Heart right ventricle (tissue), 16 donors: ENCODE data around the gene SORD. TPM values are rescaled to one million over a fixed set of nuclear protein-coding genes. Genes with fewer than 3 reads are reported as not detected.
"Not testable (repeated sequence)": the region's sequence is repeated elsewhere in the genome, so short reads cannot be mapped to it uniquely, and the experiment has no call there.

Source experiments
- ATAC-seq, 8 donors: fragments of 200-7000 bp; cut with Tn5 transposase; one replicate each; pipeline ENCODE4 v1.9.1; 2020; ENCODE audit warnings: mild to moderate bottlenecking in 8 of 8, moderate library complexity in 8 of 8, moderate number of reproducible peaks in 1 of 8
- DNase-seq, 2 donors: peaks; one replicate each; pipeline ENCODE4 v3.0.0-alpha.2; 2020
- H3K27ac ChIP-seq, 10 donors: fragments of 200-600 bp; sonication (generic) in 2 of 10; one replicate each; pipeline versions ENCODE4 v1.5.0 to v1.8.0; 2020 to 2022; ENCODE audit warnings: mild to moderate bottlenecking in 3 of 10
- H3K27me3 ChIP-seq, 7 donors: fragments of 200-600 bp; one replicate each; pipeline ENCODE4 v1.8.0; 2021 to 2022; ENCODE audit warnings: mild to moderate bottlenecking in 2 of 7
- H3K36me3 ChIP-seq, 9 donors: fragments of 200-600 bp; sonication (generic) in 1 of 9; one replicate each; pipeline versions ENCODE4 v1.5.0 to v1.8.0; 2020 to 2022; ENCODE audit warnings: mild to moderate bottlenecking in 2 of 9
- H3K4me1 ChIP-seq, 9 donors: fragments of 200-600 bp; sonication (generic) in 1 of 9; one replicate each; pipeline versions ENCODE4 v1.5.0 to v1.8.0; 2020 to 2022; ENCODE audit warnings: mild to moderate bottlenecking in 4 of 9
- H3K4me3 ChIP-seq, 10 donors: fragments of 200-600 bp; sonication (generic) in 2 of 10; one replicate each; pipeline versions ENCODE4 v1.5.0 to v1.8.0; 2020 to 2022; ENCODE audit warnings: mild to moderate bottlenecking in 7 of 10, moderate library complexity in 2 of 10
- H3K9me3 ChIP-seq, 11 donors: fragments of 200-600 bp in 10 of 11; sonication (generic) in 2 of 11; one replicate each; pipeline versions ENCODE4 v1.5.0 to v1.8.0; 2013 to 2022; ENCODE audit warnings: mild to moderate bottlenecking in 2 of 11, control low read depth in 1 of 11, moderate library complexity in 1 of 11
- WGBS, 2 donors: extraction: QIAGEN DNeasy Blood & Tissue Kit; methylation state at CpG; one replicate each; pipeline ENCODE4 v1.1.7; 2013; ENCODE audit warnings: inconsistent platforms in 1 of 2; 5-methylcytosine and 5-hydroxymethylcytosine counted together
- intact Hi-C, 10 donors: fragments of 100-400 bp; cut with DNase I; formaldehyde crosslinking; loops; one replicate each; pipeline versions ENCODE4 v1.11.1 to v1.14.2; 2022
- polyA plus RNA-seq, 2 donors: library from polyadenylated mRNA; stranded (reverse); fragments of 200-250 nt; gene quantifications; one replicate each; pipeline ENCODE4 v1.2.3, GENCODE V29; 2013
- total RNA-seq, 10 donors: library from RNA; stranded (reverse); fragmentation: NEBNext Ultra II Directional in 3 of 10; extraction: Animal tissue kit (Norgen Biotek cat#: 25700) in 3 of 10; gene quantifications; one replicate each; pipeline versions ENCODE4 v1.2.1 to v1.2.4, GENCODE V29; 2021 to 2023
- TF ChIP-seq, protein P1 (sequence below), 9 donors: fragments of 200-600 bp; sonication (generic) in 2 of 9; IDR thresholded peaks; one replicate each; pipeline versions ENCODE4 v1.5.0 to v1.8.0; 2021 to 2022; ENCODE audit warnings: antibody characterized with exemption in 9 of 9, mild to moderate bottlenecking in 5 of 9, moderate library complexity in 1 of 9
- donor health status: Arrhythmogenic right ventricular cardiomyopathy.
- donor health status: ischemic (EF 13 %, LVEDD 7.1; RV severe dilation, severe dysfunction).
- donor health status: healthy with polysubstance abuse.
- donor health status: DM: no; HTN: yes; CAD: no.
- donor health status: DM: no; HTN: no; CAD: no.
- donor health status: ischemic (EF 25% LVEDD 6.9; RV normal size, moderate dysfunction).
- donor health status: ischemic (EF 25% LVEDD 5.7; RV mildly dilated, moderate dysfunction).
- donor health status: healthy.
- donor health status: DM: yes; HTN: yes; CAD: no.
- donor health status: Ischemic cardiomyopathy.
- donor health status: ischemic (EF 35%, LVEDD 5.7; RV mildly dilated, moderate dysfunction).
- donor health status: nonischemic (EF 11% LVEDD 7.7; RV severe dilation, severe dysfunction).
- donor health status: DM: yes; HTN: yes; CAD: no.
- donor health status: PGD.
- donor health status: ischemic (EF 29% LVEDD 5.4; RV normal size, mild dysfunction).
- donor health status: nonischemic (EF 23%, LVEDD 6.1; RV moderate dilation, normal function).

The SORD gene
- total and polyA plus RNA-seq, 12 donors, result 2.2 to 15.2 (median 11.1) TPM

- WGBS, 2 donors, result 68 to 69% methylated on average over 4 of the region's 4 CpGs
- intact Hi-C loops, result no loop called here
- Histone ChIP-seq H3K9me3 (no peaks in the 10 kb centered on the region), H3K27ac (no peak overlapping the region), H3K4me3 (no peak overlapping the region), H3K36me3 (peaks cover 0 to 12% (median 0%) of the 10 kb centered on the region in 9 donors), H3K4me1 (peaks cover 3 to 31% (median 13%) of the 10 kb centered on the region in 9 donors), H3K27me3 (no peaks in the 10 kb centered on the region)
- ATAC-seq (no peak), DNase-seq (no peak)
- TF ChIP-seq, protein P1, sequence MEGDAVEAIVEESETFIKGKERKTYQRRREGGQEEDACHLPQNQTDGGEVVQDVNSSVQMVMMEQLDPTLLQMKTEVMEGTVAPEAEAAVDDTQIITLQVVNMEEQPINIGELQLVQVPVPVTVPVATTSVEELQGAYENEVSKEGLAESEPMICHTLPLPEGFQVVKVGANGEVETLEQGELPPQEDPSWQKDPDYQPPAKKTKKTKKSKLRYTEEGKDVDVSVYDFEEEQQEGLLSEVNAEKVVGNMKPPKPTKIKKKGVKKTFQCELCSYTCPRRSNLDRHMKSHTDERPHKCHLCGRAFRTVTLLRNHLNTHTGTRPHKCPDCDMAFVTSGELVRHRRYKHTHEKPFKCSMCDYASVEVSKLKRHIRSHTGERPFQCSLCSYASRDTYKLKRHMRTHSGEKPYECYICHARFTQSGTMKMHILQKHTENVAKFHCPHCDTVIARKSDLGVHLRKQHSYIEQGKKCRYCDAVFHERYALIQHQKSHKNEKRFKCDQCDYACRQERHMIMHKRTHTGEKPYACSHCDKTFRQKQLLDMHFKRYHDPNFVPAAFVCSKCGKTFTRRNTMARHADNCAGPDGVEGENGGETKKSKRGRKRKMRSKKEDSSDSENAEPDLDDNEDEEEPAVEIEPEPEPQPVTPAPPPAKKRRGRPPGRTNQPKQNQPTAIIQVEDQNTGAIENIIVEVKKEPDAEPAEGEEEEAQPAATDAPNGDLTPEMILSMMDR (IDR thresholded peaks at IDR 0.05), result no peak
These were observed 4.2 kb downstream of the SORD start for GRCh38 chr15:45027220-45027619.

DNA sequence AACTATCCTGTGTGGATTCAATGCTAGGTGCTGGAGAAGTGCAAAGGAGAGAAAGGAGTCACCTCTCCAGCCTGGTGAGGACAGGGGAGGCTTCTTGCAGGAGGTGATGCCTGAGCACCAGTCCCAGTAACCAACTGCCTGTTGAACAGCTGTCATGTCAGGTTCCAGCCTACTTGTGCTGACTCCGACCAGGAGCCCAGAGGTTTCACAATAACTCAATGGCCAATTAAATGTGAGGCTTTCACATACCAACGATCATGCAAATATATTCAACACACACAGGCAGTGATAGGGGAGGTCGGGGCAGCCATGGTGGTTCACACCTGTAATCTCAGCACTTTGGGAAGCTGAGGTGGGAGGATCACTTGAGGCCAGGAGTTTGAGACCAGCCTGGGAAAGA lies 7.7 kb downstream of the SORD start:
- no peaks in the 10 kb centered on the region for H3K9me3 ChIP-seq
- TF ChIP-seq, protein P1 (IDR thresholded peaks at IDR 0.05), result no peak
- H3K4me1 ChIP-seq, result peaks cover 0 to 13% (median 0%) of the 10 kb centered on the region in 9 donors
- H3K4me3 ChIP-seq, result no peak overlapping the region
- WGBS, 2 donors, result 89 to 93% methylated on average over 3 of the region's 3 CpGs
- peaks cover 0 to 12% (median 0%) of the 10 kb centered on the region in 9 donors for H3K36me3 ChIP-seq
- no peaks in the 10 kb centered on the region for H3K27me3 ChIP-seq
- DNase-seq (no peak), ATAC-seq (no peak)
- H3K27ac ChIP-seq, result no peak overlapping the region
- intact Hi-C loops, result loop anchor here in 3 of 10 donors (10.0 kb wide), 3 partner anchors 56 to 176 kb away; partner anchors contain the start of genes DUOX2 (in 1 of the 3) and DUOXA2 (in 1 of the 3)

DNA sequence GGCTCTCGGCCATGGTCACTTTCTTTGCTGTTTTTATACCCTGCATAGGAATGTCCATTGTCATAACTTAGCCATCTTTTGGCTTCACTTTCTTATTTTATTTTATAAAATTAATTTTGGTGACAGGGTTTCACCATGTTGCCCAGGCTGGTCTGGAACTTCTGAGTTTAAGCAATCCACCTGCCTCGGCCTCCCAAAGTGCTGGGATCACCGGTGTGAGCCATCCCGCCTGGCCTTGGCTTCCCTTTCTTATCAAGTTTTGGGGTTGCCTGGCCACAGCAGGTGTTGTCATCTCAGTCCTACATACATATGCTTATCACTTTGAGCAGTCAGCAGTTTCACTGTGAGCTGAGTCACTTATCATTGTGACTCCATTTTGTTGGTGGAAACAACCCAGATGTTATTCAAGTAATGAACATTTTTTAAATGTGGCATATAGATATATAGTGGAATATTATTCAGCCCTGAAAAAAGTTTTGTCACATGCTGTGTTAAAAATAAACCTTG lies 8.6 kb downstream of the SORD start:
- intact Hi-C loops, result loop anchor here in 3 of 10 donors (10.0 kb wide), 3 partner anchors 57 to 177 kb away; partner anchors contain the start of genes DUOX2 (in 1 of the 3) and DUOXA2 (in 1 of the 3)
- H3K4me1 ChIP-seq, DNase-seq, H3K27me3 ChIP-seq, H3K4me3 ChIP-seq, H3K27ac ChIP-seq, H3K9me3 ChIP-seq, ATAC-seq: not testable (repeated sequence)
- 100% methylated on average over 1 to 2 of the region's 4 CpGs for WGBS, 2 donors
- H3K36me3 ChIP-seq, result peaks cover 0 to 12% (median 0%) of the 10 kb centered on the region in 9 donors

GRCh38 chr15:45032501-45032900 lies 9.5 kb downstream of the SORD start:
- intact Hi-C loops, result loop anchor here in 3 of 10 donors (10.0 kb wide), 3 partner anchors 58 to 178 kb away; partner anchors contain the start of genes DUOX2 (in 1 of the 3) and DUOXA2 (in 1 of the 3)
- WGBS, 2 donors, result 100% methylated on average over 1 to 2 of the region's 2 CpGs

DNA sequence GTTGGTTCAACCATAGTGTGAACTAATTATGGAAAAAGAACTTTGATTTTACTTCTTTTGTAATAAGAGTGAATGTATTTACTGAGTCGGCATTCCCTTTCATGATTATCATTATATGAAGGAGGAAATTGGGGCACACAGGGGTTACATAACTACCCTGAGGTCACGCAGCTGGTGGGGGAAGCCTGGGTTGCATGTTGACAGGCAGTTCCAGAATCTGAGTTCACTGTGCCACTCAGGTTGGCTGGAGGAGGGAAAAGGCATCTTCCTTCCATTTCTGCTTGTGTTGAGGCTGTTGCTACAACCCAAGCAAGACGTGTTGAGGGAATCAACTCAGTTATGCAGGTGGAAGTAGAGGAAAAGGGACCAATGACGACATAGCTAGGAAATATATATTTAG lies 11.1 kb downstream of the SORD start:
- 83 to 88% methylated on average over 4 of the region's 4 CpGs for WGBS, 2 donors
- intact Hi-C loops, result loop anchor here in 3 of 10 donors (10.0 kb wide), 3 partner anchors 59 to 179 kb away; partner anchors contain the start of genes DUOX2 (in 1 of the 3) and DUOXA2 (in 1 of the 3)

More at GRCh38 chr15:45032501-45032900, 9.5 kb downstream of the SORD start:
- not testable (repeated sequence) for H3K4me1 ChIP-seq, H3K9me3 ChIP-seq, H3K27me3 ChIP-seq, H3K4me3 ChIP-seq, ATAC-seq, H3K27ac ChIP-seq, DNase-seq
- H3K36me3 ChIP-seq, result peaks cover 0 to 12% (median 0%) of the 10 kb centered on the region in 9 donors

DNA sequence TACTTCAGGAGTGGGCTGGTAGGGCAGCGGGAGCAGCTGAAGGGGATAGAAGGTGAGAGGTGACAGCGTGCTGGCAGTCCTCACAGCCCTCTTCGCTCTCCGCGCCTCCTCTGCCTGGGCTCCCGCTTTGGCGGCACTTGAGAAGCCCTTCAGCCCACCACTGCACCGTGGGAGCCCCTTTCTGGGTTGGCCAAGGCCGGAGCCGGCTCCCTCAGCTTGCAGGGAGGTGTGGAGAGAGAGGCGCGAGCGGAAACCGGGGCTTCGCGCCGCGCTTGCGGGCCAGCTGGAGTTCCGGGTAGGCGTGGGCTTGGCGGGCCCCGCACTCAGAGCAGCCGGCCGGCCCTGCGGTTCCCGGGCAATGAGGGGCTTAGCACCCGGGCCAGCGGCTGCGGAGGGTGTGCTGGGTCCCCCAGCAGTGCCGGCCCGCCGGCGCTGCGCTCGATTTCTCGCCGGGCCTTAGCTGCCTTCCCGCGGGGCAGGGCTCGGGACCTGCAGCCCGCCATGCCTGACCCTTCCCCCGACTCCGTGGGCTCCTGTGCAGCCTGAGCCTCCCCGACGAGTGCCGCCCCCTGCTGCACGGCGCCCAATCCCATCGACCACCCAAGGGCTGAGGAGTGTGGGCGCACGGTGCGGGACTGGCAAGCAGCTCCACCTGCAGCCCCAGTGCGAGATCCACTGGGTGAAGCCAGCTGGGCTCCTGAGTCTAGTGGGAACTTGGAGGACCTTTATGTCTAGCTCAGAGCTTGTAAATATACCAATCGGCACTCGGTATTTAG lies 11.8 kb downstream of the SORD start:
- not testable (repeated sequence) for H3K4me3 ChIP-seq, H3K27me3 ChIP-seq, H3K9me3 ChIP-seq, H3K27ac ChIP-seq, H3K36me3 ChIP-seq, ATAC-seq, H3K4me1 ChIP-seq, DNase-seq
- 96 to 97% methylated on average over 49 to 56 of the region's 56 CpGs for WGBS, 2 donors
- intact Hi-C loops, result loop anchor here in 7 of 10 donors (5.0 to 10.0 kb wide), 6 partner anchors 60 to 182 kb away; partner anchors contain the start of genes DUOX2 (in 1 of the 7) and DUOXA2 (in 1 of the 7)

More for the DNA sequence above, 11.1 kb downstream of the SORD start:
- H3K36me3 ChIP-seq, result peaks cover 0 to 12% (median 0%) of the 10 kb centered on the region in 9 donors
- not testable (repeated sequence) for H3K4me3 ChIP-seq, DNase-seq, H3K4me1 ChIP-seq, H3K27ac ChIP-seq, H3K27me3 ChIP-seq, H3K9me3 ChIP-seq, ATAC-seq
